HG02884 (cell line): ENCODE data around the gene DACT2.
"Not testable (repeated sequence)": the region's sequence is repeated elsewhere in the genome, so short reads cannot be mapped to it uniquely, and the experiment has no call there.

Experiments used
- ATAC-seq: cut with Tn5 transposase; IDR thresholded peaks from one replicate; pipeline ENCODE4 v1.9.1; 2021; ENCODE audit warnings: mild to moderate bottlenecking, moderate library complexity; ENCODE audit not compliant: unreplicated experiment

The DACT2 gene

DNA sequence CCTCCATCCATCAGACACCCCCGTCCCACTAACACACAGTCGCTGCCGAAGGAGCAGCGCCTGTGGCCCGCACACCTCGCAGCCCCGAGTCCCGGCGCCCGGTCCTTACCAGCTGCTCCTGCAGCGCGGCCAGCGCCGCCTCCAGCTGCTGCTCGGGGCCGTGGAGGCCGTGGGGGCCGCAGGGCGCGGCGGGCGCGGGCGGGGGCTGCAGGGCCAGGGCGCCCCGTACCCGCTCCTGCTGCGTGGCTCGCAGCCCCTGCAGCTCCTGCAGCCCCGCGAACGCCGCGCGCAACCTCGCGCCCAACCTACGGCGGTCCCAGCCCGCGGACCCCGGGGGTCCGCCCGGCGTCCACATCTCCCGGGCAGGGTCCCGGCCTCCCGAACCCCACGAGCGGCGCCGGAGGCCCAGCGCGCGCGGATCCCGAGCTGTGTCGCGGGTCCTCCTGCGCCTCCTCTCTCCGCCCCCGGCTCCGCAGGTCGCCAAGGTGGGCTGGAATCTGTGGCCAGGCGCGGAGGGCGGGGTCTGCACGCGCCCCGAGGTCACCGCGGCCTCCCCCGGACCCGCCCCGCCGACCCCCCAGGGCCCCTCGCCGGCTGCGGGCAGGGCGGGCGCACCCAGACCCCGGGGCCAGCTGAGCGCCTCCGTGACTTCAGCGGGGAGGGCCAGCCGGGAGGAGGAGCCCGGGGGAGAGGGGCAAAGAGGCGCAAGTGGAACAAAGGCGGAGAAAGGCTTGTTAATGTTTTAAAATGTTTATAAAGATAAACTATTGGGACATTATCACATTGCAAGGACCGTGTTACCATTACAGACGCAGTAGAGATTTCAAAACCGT is at the start of gene DACT2:
Gene DACT2, minus strand, starts transcription at position 499 of the 833 bp plus-strand sequence. Its CDS starts 144 bp downstream, at position 355.
- no peak for ATAC-seq

- no peak for ATAC-seq
Measured at GRCh38 chr6:168368936-168369335, 49.4 kb upstream of the DACT2 start.

DNA sequence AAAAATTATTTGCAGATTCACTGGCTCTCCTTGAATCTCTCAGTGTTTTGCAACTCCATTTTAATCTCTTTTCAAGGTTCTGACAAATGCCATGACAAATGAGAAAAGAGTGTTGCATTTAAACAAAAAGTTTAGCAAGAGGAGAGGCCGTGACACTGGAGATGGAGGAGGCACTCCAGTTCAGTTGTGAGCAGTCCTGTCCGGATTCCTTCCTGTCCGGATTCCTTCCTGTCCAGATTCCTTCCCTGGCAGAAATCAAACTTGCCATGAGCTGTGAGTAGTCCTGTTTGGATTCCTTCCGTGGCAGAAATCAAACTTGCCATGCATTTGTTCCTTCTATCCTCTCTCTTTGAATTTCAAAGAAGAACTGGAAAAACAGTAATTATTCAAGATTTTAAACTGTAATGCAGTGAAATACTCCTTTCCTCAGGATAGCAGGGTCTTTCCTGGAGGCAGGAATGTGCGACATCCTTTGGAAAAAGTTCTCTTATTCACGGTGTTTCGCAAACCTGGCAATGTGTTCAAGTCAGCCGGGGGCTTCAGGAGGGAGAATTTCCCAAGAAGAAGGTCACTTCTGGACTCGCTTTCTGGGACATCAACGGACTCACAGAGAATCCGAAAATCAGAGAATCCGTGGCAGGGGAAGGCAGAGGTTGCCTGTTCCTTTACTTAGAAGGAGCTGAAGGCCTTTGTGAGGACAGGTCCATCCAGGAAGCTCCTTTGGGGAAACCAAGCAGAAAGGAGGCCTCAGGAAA is 48.7 kb upstream of the DACT2 start:
- ATAC-seq, result no peak

GRCh38 chr6:168367285-168367751 is 47.7 kb upstream of the DACT2 start:
- ATAC-seq, result no peak

DNA sequence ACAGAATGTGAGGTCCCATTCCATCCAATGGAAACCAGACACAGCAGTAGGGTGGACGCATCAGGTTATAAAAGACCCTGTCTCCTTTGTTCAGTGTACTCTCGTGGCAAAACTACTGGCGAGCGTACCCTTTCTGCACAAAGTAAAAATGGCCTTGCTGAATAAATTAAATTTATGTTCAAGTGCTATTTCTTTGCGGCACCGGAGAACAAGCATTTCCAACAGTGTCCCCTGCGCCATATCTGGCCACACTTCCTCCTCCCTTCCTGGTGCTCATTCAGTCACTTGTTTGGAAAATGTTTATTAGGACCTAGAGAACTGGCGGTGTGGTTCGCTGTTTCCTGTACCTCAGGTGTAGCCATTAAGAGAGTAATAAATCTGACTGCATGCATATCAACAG is 46.9 kb upstream of the DACT2 start:
- no peak for ATAC-seq

DNA sequence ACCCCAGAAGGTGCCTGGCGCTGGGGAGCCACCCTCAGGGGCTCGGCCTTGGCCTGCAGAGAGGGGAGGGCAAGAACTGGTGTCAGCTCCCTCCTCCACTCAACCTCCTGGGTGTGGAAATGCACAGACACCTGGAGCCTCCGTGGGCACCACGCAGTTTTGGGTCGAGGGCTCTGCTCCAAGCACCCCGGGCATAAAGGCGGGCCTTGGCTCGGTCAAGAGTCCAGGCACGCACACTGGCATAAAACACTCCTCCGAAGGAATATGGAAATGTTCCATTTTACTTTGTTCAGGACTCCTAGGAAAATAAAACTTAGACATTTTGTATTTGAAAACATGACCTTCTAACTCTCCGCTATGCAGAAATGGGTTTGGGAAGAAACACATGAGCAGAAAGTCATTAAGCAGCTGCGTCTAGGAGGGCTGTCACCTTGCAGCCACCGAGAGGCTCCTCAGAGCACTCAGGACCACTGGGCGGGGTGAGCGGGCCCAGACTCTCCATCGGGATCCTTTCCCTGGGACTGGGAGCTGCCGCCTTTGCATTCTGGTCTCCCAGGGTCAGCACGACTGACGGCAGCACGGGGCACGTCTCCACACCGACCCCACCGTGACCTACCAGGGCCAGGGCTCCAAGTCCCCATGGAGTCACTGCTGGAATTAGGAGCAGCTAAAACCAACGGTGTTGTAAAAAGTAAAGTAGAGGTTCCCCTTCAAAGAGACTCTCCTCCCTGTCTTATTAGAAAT is 46.0 kb upstream of the DACT2 start:
- no peak for ATAC-seq

DNA sequence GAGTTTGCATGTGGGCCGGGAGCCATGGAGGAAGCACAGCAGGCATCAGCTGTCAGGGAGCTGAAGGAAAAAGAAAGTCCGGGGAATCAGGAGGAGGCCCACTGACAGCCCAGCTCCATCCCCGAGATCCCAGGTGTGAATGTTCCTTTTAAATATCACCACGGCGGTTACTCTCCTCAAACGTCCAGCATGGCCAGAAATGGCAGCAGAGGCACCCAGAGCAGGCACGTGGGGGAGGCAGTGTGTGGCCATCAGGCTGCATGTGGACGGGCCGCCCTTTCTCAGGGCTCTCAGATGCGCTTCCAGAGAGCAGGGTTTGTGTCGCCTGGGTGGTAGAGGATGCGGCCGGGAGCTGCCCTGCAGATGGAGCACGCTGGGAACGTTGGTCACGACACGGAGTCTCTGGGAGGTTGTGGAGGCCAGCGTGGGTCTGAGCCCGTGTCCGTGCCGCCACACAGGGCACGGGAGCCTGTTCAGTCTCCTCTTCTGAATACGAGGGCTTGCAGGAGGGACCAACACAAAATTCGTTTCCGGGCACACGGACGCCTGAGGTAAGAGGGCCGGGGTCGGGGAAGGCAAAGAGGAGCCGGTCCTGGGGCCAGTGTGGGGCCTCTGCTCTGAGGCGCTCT is 45.3 kb upstream of the DACT2 start:
- ATAC-seq, result no peak

GRCh38 chr6:168363811-168364792 is 44.5 kb upstream of the DACT2 start:
- ATAC-seq, result no peak

DNA sequence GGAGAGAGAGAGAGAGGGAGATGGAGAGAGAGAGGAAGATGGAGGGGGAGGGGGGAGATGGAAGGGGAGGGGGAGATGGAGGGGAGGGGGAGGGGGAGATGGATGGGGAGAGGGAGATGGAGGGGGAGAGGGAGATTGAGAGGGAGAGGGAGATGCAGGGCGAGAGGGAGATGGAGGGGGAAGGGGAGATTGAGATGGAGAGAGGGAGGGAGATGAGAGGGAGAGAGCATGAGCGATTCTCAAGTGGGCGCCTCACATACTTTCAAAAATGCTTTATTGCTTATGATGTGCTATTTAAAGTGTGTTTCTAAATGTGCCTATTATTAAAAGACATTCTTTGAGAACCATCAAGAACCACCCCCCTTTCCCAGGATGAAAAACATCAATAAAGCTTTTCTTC is 43.7 kb upstream of the DACT2 start:
- no peak for ATAC-seq

DNA sequence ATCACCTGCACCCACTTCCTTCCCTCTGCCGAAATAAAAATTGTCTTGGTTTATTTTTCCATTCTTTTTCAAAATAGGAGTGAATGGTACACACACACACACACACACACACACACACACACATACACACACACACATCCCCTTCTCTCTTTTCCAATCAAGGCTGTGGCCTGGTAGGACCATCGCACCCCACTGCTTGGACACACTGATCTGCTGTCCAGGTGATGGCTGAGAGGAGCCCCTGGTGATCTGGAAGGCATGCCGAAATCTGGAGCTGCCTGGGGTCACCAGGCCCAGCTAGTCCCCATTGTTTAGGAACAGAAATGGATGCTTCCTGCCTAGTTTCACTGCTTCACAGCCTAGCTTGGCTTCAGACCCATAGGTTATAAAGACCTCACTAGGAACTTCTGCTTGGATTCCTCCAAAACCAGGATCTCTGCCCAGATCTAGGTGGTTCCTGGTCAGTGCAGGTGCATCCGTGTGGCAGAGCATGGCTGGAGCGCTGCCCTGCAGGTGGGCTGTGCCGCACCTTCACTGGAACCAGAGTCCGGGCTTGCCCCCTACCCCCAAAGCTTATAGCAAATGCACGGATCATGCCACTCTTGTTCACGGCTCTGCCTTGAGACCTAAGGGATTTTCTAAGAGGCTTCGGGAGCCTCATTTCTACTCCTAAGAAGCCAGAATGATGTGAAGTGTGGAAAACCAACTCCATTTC is 42.9 kb upstream of the DACT2 start:
- no peak for ATAC-seq

DNA sequence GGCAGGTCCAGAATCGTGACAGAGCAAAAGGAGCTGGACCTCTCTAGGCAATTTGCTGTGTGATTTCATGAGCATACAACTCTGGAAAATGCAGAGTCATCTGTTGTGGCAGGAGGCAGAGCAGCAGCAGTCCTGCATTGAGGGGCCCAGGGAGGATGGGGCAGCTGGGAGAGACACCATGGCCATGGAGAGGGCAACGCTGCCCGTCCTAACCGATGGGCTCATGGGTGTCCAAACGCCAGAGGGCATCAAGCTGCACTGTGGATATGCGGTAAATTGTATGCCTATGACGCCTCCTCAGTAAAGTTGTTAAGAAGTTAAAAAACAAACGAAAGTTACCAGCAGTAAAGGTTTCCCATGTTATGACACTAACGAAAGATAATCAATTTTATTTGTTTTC is 42.2 kb upstream of the DACT2 start:
- no peak for ATAC-seq

- no peak for ATAC-seq
Measured at GRCh38 chr6:168359794-168360193, 40.2 kb upstream of the DACT2 start.

DNA sequence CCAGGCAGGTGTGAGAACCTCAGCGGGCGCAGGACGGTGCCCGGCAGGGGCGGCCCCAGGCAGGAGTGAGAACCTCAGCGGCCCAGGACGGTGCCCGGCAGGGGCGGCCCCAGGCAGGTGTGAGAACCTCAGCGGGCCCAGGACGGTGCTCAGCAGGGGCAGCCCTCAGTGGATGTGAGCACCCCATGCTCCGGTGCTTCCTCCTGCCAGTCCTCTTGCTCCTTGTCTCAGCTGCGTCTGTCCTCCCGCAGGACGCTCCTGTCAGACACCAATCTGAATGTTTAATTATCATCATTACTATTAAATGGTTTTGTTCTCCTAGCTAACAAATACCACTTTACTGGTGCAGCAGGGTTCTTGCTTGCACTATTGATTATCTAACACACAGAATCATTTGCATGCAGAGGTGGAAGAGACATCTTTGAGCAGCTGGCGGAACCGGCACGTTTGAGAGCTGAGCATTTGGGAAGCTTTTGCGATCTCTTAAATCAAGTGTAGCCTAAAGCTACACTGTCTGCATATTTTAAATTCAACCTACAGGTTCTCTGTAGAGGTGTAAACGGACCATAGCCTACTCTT is 39.4 kb upstream of the DACT2 start:
- ATAC-seq, result no peak

DNA sequence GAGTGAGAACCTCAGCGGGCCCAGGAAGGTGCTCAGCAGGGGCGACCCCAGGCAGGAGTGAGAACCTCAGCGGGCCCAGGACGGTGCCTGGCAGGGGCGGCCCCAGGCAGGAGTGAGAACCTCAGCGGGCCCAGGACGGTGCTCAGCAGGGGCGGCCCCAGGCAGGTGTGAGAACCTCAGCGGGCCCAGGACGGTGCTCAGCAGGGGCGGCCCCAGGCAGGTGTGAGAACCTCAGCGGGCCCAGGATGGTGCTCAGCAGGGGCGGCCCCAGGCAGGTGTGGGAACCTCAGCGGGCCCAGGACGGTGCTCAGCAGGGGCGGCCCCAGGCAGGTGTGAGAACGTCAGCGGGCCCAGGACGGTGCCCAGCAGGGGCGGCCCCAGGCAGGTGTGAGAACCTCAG is 37.3 kb upstream of the DACT2 start:
- ATAC-seq, result not testable (repeated sequence)

DNA sequence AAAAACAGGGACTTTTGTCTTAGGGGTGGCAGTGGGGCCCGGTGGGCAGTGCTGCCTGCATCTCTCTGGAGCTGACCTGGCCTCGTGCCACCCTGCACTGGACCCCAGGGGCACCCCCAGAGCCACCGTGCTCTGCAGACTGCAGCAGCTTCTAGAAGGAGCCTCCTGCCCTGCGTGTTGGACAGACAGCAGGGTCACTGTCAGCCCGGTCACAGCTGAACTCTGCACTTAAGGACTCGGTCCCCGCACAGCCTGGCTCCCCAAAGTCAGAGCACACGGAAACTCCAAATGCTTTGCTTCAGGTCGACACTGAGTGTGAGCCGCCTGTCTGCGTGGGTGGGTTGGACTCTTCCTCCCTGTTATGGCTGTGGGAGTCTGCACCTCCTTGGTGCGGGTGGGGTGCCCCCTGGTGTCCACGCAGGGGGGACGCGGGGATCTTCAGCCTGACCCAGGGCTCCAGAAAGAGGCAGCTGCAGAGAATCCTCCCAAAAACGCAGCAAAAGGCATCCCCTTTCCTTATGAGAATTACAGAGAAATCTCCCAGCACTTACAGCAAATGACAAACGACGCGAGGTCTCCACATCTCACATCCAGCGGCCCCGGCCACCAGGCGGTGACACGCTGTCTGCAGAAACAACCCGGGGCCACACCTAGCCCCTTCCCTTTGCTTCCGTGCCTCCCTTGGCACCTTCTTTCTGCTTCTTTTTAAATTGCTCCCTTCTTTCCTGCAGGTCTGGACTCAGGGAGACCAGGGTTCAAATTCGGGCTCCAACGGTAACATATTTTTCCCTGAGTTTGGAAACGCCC is 36.3 kb upstream of the DACT2 start:
- ATAC-seq, result no peak

DNA sequence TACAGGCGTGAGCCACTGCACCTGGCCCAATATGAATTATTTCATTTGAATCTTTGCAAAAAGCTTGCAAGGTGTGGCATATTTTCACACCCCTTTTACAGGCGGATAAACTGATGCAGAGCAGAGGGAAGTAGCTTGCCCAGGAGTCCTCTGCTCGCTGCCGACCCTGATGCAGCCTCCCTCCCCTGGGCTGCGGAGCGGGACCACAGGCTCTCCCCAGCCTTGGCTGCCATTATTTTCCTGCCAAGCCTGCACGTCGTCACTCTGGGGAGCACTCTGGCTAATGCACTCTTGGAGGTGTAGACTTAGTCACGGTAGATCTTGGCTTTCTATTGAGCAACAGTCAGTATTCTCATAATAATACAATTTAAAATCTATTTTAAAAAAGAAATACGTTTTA is 34.8 kb upstream of the DACT2 start:
- ATAC-seq, result no peak

DNA sequence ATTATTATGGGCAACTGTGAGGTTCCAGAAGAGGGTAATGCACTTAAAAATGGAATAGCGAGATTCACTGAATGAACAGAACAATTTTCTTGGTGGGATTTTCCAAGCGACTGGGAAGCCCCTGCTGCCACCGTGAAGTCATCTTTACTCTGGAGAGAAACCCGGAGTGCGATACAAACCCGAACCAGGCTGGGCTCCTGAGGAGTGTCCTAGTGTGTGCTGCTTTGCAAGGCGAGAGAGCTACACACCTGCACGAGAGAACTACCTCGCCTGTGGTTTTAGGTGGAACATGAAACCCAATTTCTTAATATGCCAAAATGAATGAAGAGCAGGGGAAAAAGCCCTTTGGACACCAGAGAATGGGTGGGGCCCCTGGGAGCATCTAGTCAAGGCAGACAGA is 33.5 kb upstream of the DACT2 start:
- ATAC-seq, result no peak

DNA sequence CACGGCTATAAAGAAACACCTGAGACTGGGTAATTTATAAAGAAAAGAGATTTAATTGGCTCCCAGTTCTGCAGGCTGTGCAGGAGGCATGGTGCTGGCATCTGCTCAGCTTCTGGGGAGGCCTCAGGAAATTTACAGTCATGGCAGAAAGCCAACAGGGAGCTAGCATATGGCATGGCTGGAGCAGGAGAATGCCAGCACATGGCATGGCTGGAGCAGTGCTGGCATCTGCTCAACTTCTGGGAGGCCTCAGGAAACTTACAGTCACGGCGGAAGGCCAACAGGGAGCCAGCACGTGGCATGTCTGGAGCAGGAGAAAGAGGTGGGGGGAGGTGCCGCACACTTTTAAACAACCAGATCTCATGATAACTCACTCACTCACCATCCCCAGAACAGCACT is 32.5 kb upstream of the DACT2 start:
- no peak for ATAC-seq
